IMR-90 (cell line): ENCODE data around the gene PLCB4. TPM values are rescaled to one million over a fixed set of nuclear protein-coding genes. Genes with fewer than 3 reads are reported as not detected.

Experiments used
- ATAC-seq: fragments of 200-7000 bp; cut with Tn5 transposase; 2 replicates; pipeline ENCODE4 v1.9.1; 2020; ENCODE audit warnings: low read depth, mild to moderate bottlenecking, moderate library complexity
- BruUV-seq: library from RNA; stranded (reverse); fragments of 400-500 nt; replicated peaks from 2 replicates; lab custom pipeline; 2021; lab: Mats Ljungman, UMichigan
- CTCF ChIA-PET: fragments of 300-600 bp; formaldehyde crosslinking; extraction: SDS; loops from one replicate; lab custom pipeline; 2021; ENCODE audit warnings: antibody characterized with exemption; lab: Yijun Ruan, JAX
- POLR2A ChIA-PET: fragments of 300-600 bp; sonication (Branson Sonifier 250); formaldehyde crosslinking; loops from one replicate; lab custom pipeline; 2022; ENCODE audit warnings: antibody characterized with exemption; ENCODE audit not compliant: unreplicated experiment; lab: Charles Lee
- DNase-seq: peaks from one replicate; pipeline ENCODE4 v3.0.0; 2013
- H2AFZ ChIP-seq: replicated peaks from 2 replicates; pipeline ENCODE3; 2013; ENCODE audit warnings: low read length, mild to moderate bottlenecking; ENCODE audit not compliant: poor library complexity
- H2AK5ac ChIP-seq: 2 replicates; pipeline ENCODE4 v1.6.1; 2013; ENCODE audit warnings: low read depth, low read length, inconsistent platforms
- H2AK9ac ChIP-seq: replicated peaks from 2 replicates; pipeline ENCODE3; 2013; ENCODE audit warnings: mild to moderate bottlenecking, low read depth, low read length, moderate library complexity; ENCODE audit not compliant: poor library complexity
- H2BK120ac ChIP-seq: 2 replicates; pipeline ENCODE4 v1.6.1; 2013; ENCODE audit warnings: low read depth, low read length, inconsistent platforms
- H2BK15ac ChIP-seq: 3 replicates; pipeline ENCODE4 v1.6.1; 2013; ENCODE audit warnings: low read depth, low read length, inconsistent platforms
- H2BK20ac ChIP-seq: 2 replicates; pipeline ENCODE4 v1.6.1; 2013; ENCODE audit warnings: low read depth, mild to moderate bottlenecking, inconsistent platforms, low read length, moderate library complexity
- H2BK5ac ChIP-seq: 2 replicates; pipeline ENCODE4 v1.6.1; 2013; ENCODE audit warnings: mild to moderate bottlenecking, low read depth, low read length, inconsistent platforms; ENCODE audit not compliant: poor library complexity, severe bottlenecking
- H3K14ac ChIP-seq: replicated peaks from 2 replicates; pipeline ENCODE4 v1.6.1; 2013; ENCODE audit warnings: low read depth, low read length, inconsistent platforms
- H3K18ac ChIP-seq: 2 replicates; pipeline ENCODE4 v1.6.1; 2013; ENCODE audit warnings: low read depth, low read length, control low read depth
- H3K23ac ChIP-seq: 2 replicates; pipeline ENCODE4 v1.6.1; 2013; ENCODE audit warnings: low read depth, low read length, inconsistent platforms
- H3K27ac ChIP-seq: 2 replicates; pipeline ENCODE4 v1.5.1; 2013; ENCODE audit warnings: mild to moderate bottlenecking, control low read depth, low read length; ENCODE audit not compliant: insufficient read depth
- H3K27me3 ChIP-seq: 2 replicates; pipeline ENCODE4 v1.6.1; 2013; ENCODE audit warnings: low read length; ENCODE audit not compliant: control insufficient read depth, insufficient read depth
- H3K36me3 ChIP-seq: 2 replicates; pipeline ENCODE4 v1.6.1; 2013; ENCODE audit warnings: low read length, mixed read lengths; ENCODE audit not compliant: control insufficient read depth, insufficient read depth
- H3K4ac ChIP-seq: 2 replicates; pipeline ENCODE4 v1.6.1; 2013; ENCODE audit warnings: low read depth, low read length, inconsistent platforms
- H3K4me1 ChIP-seq: 2 replicates; pipeline ENCODE4 v1.6.1; 2013; ENCODE audit warnings: low read length, mixed read lengths; ENCODE audit not compliant: control insufficient read depth, insufficient read depth
- H3K4me2 ChIP-seq: 2 replicates; pipeline ENCODE4 v1.6.1; 2013; ENCODE audit warnings: low read depth, mild to moderate bottlenecking, control low read depth, low read length, moderate library complexity
- H3K4me3 ChIP-seq: 2 replicates; pipeline ENCODE4 v1.5.1; 2013; ENCODE audit warnings: low read depth, mild to moderate bottlenecking, control low read depth, low read length, moderate library complexity; ENCODE audit not compliant: insufficient read depth
- H3K56ac ChIP-seq: 2 replicates; pipeline ENCODE4 v1.6.1; 2013; ENCODE audit warnings: low read length, inconsistent platforms; ENCODE audit not compliant: insufficient read depth; ENCODE audit errors: extremely low read depth
- H3K79me1 ChIP-seq, 2 experiments: 2 replicates each; pipeline ENCODE4 v1.6.1; 2013; ENCODE audit warnings: low read length in 2 of 2, inconsistent platforms in 1 of 2, low read depth in 1 of 2
- H3K9ac ChIP-seq: 2 replicates; pipeline ENCODE4 v1.6.1; 2013; ENCODE audit warnings: low read depth, low read length, control low read depth
- H3K9me1 ChIP-seq: 2 replicates; pipeline ENCODE4 v1.6.1; 2013; ENCODE audit warnings: low read length, inconsistent platforms; ENCODE audit not compliant: insufficient read depth
- H3K9me3 ChIP-seq: 2 replicates; pipeline ENCODE4 v1.6.1; 2013; ENCODE audit warnings: low read length; ENCODE audit not compliant: control insufficient read depth, insufficient read depth
- H4K20me1 ChIP-seq: 2 replicates; pipeline ENCODE4 v1.6.1; 2013; ENCODE audit warnings: low read length, inconsistent platforms; ENCODE audit not compliant: insufficient read depth
- H4K5ac ChIP-seq: 2 replicates; pipeline ENCODE4 v1.6.1; 2013; ENCODE audit warnings: mild to moderate bottlenecking, low read depth, low read length, control low read depth
- H4K8ac ChIP-seq, 2 experiments: 2 replicates each; pipeline ENCODE4 v1.6.1; 2013; ENCODE audit warnings: low read depth in 2 of 2, low read length in 2 of 2, control low read depth in 1 of 2, inconsistent platforms in 1 of 2
- H4K91ac ChIP-seq: 2 replicates; pipeline ENCODE4 v1.6.1; 2013; ENCODE audit warnings: low read depth, low read length, inconsistent platforms; ENCODE audit not compliant: insufficient read depth
- CHD1 ChIP-seq: IDR thresholded peaks from 2 replicates; pipeline ENCODE4 v1.6.1; 2012; ENCODE audit warnings: low read depth, low read length, improper control_type of control experiment
- FOS ChIP-seq: fragments of 150-350 bp; IDR thresholded peaks from 2 replicates; pipeline ENCODE4 v1.6.1; 2016; ENCODE audit warnings: low read depth, low read length
- MAZ ChIP-seq: IDR thresholded peaks from 2 replicates; pipeline ENCODE4 v1.6.1; 2012; ENCODE audit warnings: low read depth, mild to moderate bottlenecking, low read length, improper control_type of control experiment, moderate library complexity, borderline replicate concordance
- NFE2L2 ChIP-seq: fragments of 150-350 bp; IDR thresholded peaks from 2 replicates; pipeline ENCODE4 v1.6.1; 2016; ENCODE audit warnings: low read depth, mild to moderate bottlenecking, low read length
- RAD21 ChIP-seq: IDR thresholded peaks from 2 replicates; pipeline ENCODE4 v1.6.1; 2012; ENCODE audit warnings: low read length, improper control_type of control experiment
- RCOR1 ChIP-seq: IDR thresholded peaks from 2 replicates; pipeline ENCODE4 v1.6.1; 2012; ENCODE audit warnings: mild to moderate bottlenecking, low read length, improper control_type of control experiment; ENCODE audit not compliant: insufficient replicate concordance
- RFX5 ChIP-seq: IDR thresholded peaks from 2 replicates; pipeline ENCODE4 v1.8.0; 2012; ENCODE audit warnings: low read depth, mild to moderate bottlenecking, low read length, moderate library complexity
- WGBS, 2 experiments: methylation state at CpG; one replicate each; pipeline versions ENCODE4 v1.1.5 to v1.1.7; 2013; ENCODE audit warnings: missing lambda C conversion rate in 2 of 2; ENCODE audit not compliant: insufficient read length in 1 of 2; ENCODE audit errors: extremely low coverage in 2 of 2; 5-methylcytosine and 5-hydroxymethylcytosine counted together
- dilution Hi-C: fragments of 300-500 bp; cut with HindIII; formaldehyde crosslinking; loops from one replicate; pipeline ENCODE4 v1.14.3; 2018; ENCODE audit warnings: low sequenced_read_pairs; ENCODE audit not compliant: unreplicated experiment
- in situ Hi-C: fragments of 300-500 bp; cut with MboI; formaldehyde crosslinking; loops from 3 replicates; pipeline ENCODE4 v1.14.3; 2019; ENCODE audit warnings: low sequenced_read_pairs, inconsistent platforms, mixed read lengths
- intact Hi-C: fragments of 100-400 bp; cut with micrococcal nuclease; formaldehyde crosslinking; loops from 2 replicates; pipeline ENCODE4 v1.10.0; 2022
- polyA plus RNA-seq, 3 experiments: library from polyadenylated mRNA; depleted of rRNA; stranded (reverse); fragments of >200 nt; gene quantifications; 2 replicates each; pipeline ENCODE4 v1.2.3, GENCODE V29; 2012; ENCODE audit warnings: low replicate concordance in 1 of 3
- total RNA-seq: library from RNA; depleted of rRNA; stranded (reverse); fragments of >200 nt; gene quantifications from 2 replicates; pipeline ENCODE4 v1.2.3, GENCODE V29; 2012
- TF ChIP-seq, protein P1 (sequence below): conservative IDR thresholded peaks from 2 replicates; pipeline ENCODE4 v1.5.1; 2012; ENCODE audit warnings: mild to moderate bottlenecking, low read depth, low read length, improper control_type of control experiment
- TF ChIP-seq, protein P2 (sequence below): fragments of 150-350 bp; IDR thresholded peaks from 2 replicates; pipeline ENCODE4 v1.6.1; 2017; ENCODE audit warnings: mild to moderate bottlenecking, antibody characterized with exemption, low read length, low read depth

Gene PLCB4
- total and polyA plus RNA-seq, 2 of the 4 experiments (the other 2 are of a cell fraction) = 12.5 to 24.0 TPM

- Histone ChIP-seq H2BK15ac (no peak overlapping the region), H3K4ac (no peak overlapping the region), H3K27ac (no peak overlapping the region), H3K9me3 (no peaks in the 10 kb centered on the region), H3K9ac (no peak overlapping the region), H3K18ac (no peak overlapping the region), H4K91ac (no peak overlapping the region; the same call in 1 of the 2 replicates), H2BK5ac (no peak overlapping the region), H2AK9ac (no peak overlapping the region), H3K56ac (no peak overlapping the region), H4K8ac (no peak overlapping the region), H2BK120ac (no peak overlapping the region), H2AK5ac (no peak overlapping the region), H4K20me1 (peaks cover 18% of the 10 kb centered on the region), H3K79me1 (peaks cover 43 to 74% of the 10 kb centered on the region in 2 experiments), H3K9me1 (peaks cover 12% of the 10 kb centered on the region), H3K4me3 (no peak overlapping the region), H4K5ac (no peak overlapping the region), H3K36me3 (no peaks in the 10 kb centered on the region; the same call in 1 of the 2 replicates), H3K4me2 (no peak overlapping the region), H3K23ac (peak overlapping the region; percentile 18; the same call in 1 of the 2 replicates), H3K14ac (no peak overlapping the region), H2BK20ac (no peak overlapping the region), H2AFZ (no peak overlapping the region), H3K27me3 (no peaks in the 10 kb centered on the region), H3K4me1 (peaks cover 8% of the 10 kb centered on the region)
- CTCF ChIA-PET = interaction anchor here (0.5 kb wide), 1 partner anchor 111 kb away, joined by 3 read pairs; no protein-coding TSS in a partner anchor
- TF ChIP-seq FOS (no peak), RFX5 (no peak), RAD21 (no peak), CHD1 (no peak), NFE2L2 (no peak), RCOR1 (no peak), MAZ (no peak)
- TF ChIP-seq, protein P1, sequence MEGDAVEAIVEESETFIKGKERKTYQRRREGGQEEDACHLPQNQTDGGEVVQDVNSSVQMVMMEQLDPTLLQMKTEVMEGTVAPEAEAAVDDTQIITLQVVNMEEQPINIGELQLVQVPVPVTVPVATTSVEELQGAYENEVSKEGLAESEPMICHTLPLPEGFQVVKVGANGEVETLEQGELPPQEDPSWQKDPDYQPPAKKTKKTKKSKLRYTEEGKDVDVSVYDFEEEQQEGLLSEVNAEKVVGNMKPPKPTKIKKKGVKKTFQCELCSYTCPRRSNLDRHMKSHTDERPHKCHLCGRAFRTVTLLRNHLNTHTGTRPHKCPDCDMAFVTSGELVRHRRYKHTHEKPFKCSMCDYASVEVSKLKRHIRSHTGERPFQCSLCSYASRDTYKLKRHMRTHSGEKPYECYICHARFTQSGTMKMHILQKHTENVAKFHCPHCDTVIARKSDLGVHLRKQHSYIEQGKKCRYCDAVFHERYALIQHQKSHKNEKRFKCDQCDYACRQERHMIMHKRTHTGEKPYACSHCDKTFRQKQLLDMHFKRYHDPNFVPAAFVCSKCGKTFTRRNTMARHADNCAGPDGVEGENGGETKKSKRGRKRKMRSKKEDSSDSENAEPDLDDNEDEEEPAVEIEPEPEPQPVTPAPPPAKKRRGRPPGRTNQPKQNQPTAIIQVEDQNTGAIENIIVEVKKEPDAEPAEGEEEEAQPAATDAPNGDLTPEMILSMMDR = no peak
- TF ChIP-seq, protein P2, sequence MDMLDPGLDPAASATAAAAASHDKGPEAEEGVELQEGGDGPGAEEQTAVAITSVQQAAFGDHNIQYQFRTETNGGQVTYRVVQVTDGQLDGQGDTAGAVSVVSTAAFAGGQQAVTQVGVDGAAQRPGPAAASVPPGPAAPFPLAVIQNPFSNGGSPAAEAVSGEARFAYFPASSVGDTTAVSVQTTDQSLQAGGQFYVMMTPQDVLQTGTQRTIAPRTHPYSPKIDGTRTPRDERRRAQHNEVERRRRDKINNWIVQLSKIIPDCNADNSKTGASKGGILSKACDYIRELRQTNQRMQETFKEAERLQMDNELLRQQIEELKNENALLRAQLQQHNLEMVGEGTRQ = no peak
- WGBS, 2 experiments = no CpG with 5 or more reads among the region's 5 CpGs
- POLR2A ChIA-PET = no interaction called here
- intact Hi-C loops (no loop called here), dilution Hi-C loops (no loop called here), in situ Hi-C loops (no loop called here)
- ATAC-seq (no peak), DNase-seq (no peak)
- BruUV-seq = no TSS peak
These were observed 141.5 kb downstream of the PLCB4 start for GRCh38 chr20:9210356-9210755.
